Astrocyte (in vitro differentiated cells and primary cell): ENCODE results near the gene ATG4D.

Source experiments
- CTCF ChIP-seq: IDR thresholded peaks from 2 replicates; pipeline ENCODE4 v1.5.1; 2011; ENCODE audit warnings: low read depth, mild to moderate bottlenecking, inconsistent platforms, low read length, moderate library complexity; ENCODE audit not compliant: insufficient read depth
- EZH2 ChIP-seq: IDR thresholded peaks from 2 replicates; pipeline ENCODE4 v1.6.1; 2012; ENCODE audit warnings: mild to moderate bottlenecking, low read length, inconsistent platforms; ENCODE audit not compliant: insufficient read depth

GRCh38 chr19:10518444-10519361, 25.0 kb upstream of the ATG4D start:
- TF ChIP-seq CTCF (no peak), EZH2 (no peak)
